NT2/D1 (cell line): ENCODE data around the gene NT5DC2.

Source experiments
- YY1 ChIP-seq: IDR thresholded peaks from 2 replicates; pipeline ENCODE4 v1.6.1; 2011; ENCODE audit not compliant: insufficient read length, insufficient read depth
- ZNF274 ChIP-seq: IDR thresholded peaks from 2 replicates; pipeline ENCODE4 v1.6.1; 2011; ENCODE audit warnings: mild to moderate bottlenecking, low read depth, low read length

GRCh38 chr3:52536112-52536368, 2.4 kb upstream of the NT5DC2 start:
- no peak for TF ChIP-seq ZNF274
- peak; percentile 42 for TF ChIP-seq YY1
